Lower leg skin (tissue), 4 donors: ENCODE results near the gene TNS2. TPM values are rescaled to one million over a fixed set of nuclear protein-coding genes. Genes with fewer than 3 reads are reported as not detected.

Experiments used
- DNase-seq, 2 donors: peaks; one replicate each; pipeline ENCODE4 v3.0.0-alpha.2; 2019; ENCODE audit warnings: low spot score in 2 of 2
- H3K4me3 ChIP-seq: fragments of 200-600 bp; sonication (generic); 2 replicates; pipeline ENCODE4 v1.5.1; 2017; ENCODE audit warnings: mild to moderate bottlenecking, low read depth; ENCODE audit not compliant: poor library complexity, severe bottlenecking
- CTCF ChIP-seq, 3 donors: fragments of 450-650 bp; IDR thresholded peaks; one replicate each; pipeline ENCODE4 v1.5.1; 2016; ENCODE audit warnings: antibody characterized with exemption in 3 of 3, mild to moderate bottlenecking in 3 of 3, moderate library complexity in 2 of 3
- POLR2A ChIP-seq, 2 donors: fragments of 450-650 bp; IDR thresholded peaks; one replicate each; pipeline ENCODE4 v1.6.1; 2016 to 2017; ENCODE audit warnings: antibody characterized with exemption in 2 of 2, mild to moderate bottlenecking in 1 of 2, moderate library complexity in 1 of 2
- WGBS, 2 donors: methylation state at CpG; one replicate each; pipeline ENCODE4 v1.1.5; 2018; 5-methylcytosine and 5-hydroxymethylcytosine counted together
- intact Hi-C: fragments of 100-400 bp; cut with DNase I; formaldehyde crosslinking; loops from one replicate; pipeline ENCODE4 v1.15.0; 2023; ENCODE audit warnings: low total_unique reads
- total RNA-seq, 4 donors: library from RNA; depleted of rRNA; stranded (reverse); fragments of >200 nt; gene quantifications; one replicate each; pipeline ENCODE4 v1.1.0, GENCODE V29; 2016

Gene TNS2, protein sequence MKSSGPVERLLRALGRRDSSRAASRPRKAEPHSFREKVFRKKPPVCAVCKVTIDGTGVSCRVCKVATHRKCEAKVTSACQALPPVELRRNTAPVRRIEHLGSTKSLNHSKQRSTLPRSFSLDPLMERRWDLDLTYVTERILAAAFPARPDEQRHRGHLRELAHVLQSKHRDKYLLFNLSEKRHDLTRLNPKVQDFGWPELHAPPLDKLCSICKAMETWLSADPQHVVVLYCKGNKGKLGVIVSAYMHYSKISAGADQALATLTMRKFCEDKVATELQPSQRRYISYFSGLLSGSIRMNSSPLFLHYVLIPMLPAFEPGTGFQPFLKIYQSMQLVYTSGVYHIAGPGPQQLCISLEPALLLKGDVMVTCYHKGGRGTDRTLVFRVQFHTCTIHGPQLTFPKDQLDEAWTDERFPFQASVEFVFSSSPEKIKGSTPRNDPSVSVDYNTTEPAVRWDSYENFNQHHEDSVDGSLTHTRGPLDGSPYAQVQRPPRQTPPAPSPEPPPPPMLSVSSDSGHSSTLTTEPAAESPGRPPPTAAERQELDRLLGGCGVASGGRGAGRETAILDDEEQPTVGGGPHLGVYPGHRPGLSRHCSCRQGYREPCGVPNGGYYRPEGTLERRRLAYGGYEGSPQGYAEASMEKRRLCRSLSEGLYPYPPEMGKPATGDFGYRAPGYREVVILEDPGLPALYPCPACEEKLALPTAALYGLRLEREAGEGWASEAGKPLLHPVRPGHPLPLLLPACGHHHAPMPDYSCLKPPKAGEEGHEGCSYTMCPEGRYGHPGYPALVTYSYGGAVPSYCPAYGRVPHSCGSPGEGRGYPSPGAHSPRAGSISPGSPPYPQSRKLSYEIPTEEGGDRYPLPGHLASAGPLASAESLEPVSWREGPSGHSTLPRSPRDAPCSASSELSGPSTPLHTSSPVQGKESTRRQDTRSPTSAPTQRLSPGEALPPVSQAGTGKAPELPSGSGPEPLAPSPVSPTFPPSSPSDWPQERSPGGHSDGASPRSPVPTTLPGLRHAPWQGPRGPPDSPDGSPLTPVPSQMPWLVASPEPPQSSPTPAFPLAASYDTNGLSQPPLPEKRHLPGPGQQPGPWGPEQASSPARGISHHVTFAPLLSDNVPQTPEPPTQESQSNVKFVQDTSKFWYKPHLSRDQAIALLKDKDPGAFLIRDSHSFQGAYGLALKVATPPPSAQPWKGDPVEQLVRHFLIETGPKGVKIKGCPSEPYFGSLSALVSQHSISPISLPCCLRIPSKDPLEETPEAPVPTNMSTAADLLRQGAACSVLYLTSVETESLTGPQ (N-terminal part only)
- 10 to 100 TPM; 21.8 to 87.1 (median 65.9) TPM for total RNA-seq

GRCh38 chr12:53049571-53050318 lies at the start of gene TNS2:
Gene TNS2, plus strand, starts transcription at chr12:53050065. Its CDS starts 121 bp downstream, at chr12:53050186.
- H3K4me3 ChIP-seq, result peak within 1 kb of the TSS; percentile 48
- 39 to 46% methylated on average over 20 of the region's 20 CpGs for WGBS, 2 donors
- peak in 1 of 2 donors; percentile 6 for TF ChIP-seq POLR2A (IDR thresholded peaks at IDR 0.05)
- TF ChIP-seq CTCF (IDR thresholded peaks at IDR 0.05), result no peak
- intact Hi-C loops, result no loop called here
- peak; percentile 85 to 97 for DNase-seq

DNA sequence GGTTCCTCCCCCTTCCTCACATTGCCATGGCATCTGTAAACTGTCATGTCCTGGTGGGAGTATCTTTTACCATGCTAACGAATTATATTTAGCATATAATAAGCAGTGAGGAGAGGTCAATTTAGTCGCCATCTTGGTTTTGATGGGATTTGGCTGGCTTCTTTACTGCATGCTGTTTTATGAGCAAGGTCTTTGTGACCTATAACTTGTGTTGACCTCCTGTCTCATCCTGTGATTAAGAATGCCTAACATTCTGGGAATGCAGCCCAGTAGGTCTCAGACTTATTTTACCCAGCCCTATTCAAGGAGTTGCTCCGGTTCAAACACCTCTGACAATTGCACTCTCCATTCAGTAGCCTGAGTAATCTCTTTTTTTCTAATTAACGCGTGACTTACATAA lies 45.7 kb upstream of the TNS2 start:
- WGBS, 2 donors, result 62 to 66% methylated on average over 5 of the region's 5 CpGs
- no peak for DNase-seq

GRCh38 chr12:53004582-53004981 lies 45.3 kb upstream of the TNS2 start:
- H3K4me3 ChIP-seq, result no peak overlapping the region
- 86 to 89% methylated on average over 2 of the region's 2 CpGs for WGBS, 2 donors
- intact Hi-C loops, result no loop called here
- DNase-seq, result no peak
- no peak for TF ChIP-seq POLR2A (IDR thresholded peaks at IDR 0.05)
- TF ChIP-seq CTCF (IDR thresholded peaks at IDR 0.05), result no peak

More for the DNA sequence above, 45.7 kb upstream of the TNS2 start:
- intact Hi-C loops, result no loop called here
- H3K4me3 ChIP-seq, result no peak overlapping the region
- TF ChIP-seq POLR2A (IDR thresholded peaks at IDR 0.05) (no peak), CTCF (IDR thresholded peaks at IDR 0.05) (no peak)

DNA sequence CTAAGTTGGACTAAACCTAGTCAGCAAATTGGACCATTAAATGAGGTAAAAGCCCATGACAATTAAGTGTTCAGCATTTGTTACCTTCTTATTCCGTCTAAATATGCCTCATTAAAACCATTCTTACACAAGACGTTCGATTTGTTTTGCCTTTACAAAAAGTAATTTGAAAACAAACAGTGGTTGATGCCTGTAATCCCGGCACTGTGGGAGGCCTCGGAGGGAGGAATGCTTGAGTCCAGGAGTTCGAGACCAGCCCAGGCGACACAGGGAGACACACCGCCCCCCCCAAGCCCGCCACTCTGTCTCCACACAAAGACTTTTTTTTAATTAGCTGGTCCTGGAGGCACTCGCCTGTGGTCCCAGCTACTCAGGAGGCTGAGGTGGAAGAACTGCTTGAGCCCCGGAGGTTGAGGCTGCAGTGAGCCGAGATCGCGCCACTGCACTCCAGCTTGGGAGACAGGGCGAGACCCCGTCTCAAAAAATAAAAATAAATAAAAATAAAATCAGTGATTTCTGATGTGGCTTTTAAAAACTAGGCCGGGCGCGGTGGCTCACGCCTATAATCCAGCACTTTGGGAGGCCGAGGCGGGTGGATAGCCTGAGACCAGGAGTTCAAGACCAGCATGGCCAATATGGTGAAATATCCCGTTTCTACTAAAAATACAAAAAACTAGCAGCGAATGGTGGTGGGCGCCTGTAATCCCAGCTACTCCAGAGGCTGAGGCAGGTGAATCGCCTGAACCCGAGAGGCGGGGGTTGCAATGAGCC lies 44.5 kb upstream of the TNS2 start:
- WGBS, 2 donors, result 18 to 23% methylated on average over 28 of the region's 28 CpGs
- intact Hi-C loops, result no loop called here
- peak overlapping the region; percentile 35 for H3K4me3 ChIP-seq
- DNase-seq, result peak; percentile 29 to 90
- TF ChIP-seq CTCF (IDR thresholded peaks at IDR 0.05) (no peak), POLR2A (IDR thresholded peaks at IDR 0.05) (no peak)
